Breast epithelium (tissue), 4 donors: ENCODE measurements around the gene ZCCHC14. TPM values are rescaled to one million over a fixed set of nuclear protein-coding genes. Genes with fewer than 3 reads are reported as not detected.

Experiments
- DNase-seq, 2 donors: peaks; one replicate each; pipeline ENCODE4 v3.0.0-alpha.2; 2019; ENCODE audit warnings: low spot score in 2 of 2
- H3K27ac ChIP-seq, 2 donors: fragments of 200-600 bp; sonication (generic) in 1 of 2; one replicate each; pipeline ENCODE4 v1.5.1; 2016 to 2019; ENCODE audit warnings: mild to moderate bottlenecking in 1 of 2
- H3K27me3 ChIP-seq, 2 donors: fragments of 200-600 bp; sonication (generic) in 1 of 2; one replicate each; pipeline versions ENCODE4 v1.5.1 to v1.6.0; 2017 to 2019; ENCODE audit warnings: control low read depth in 1 of 2, mild to moderate bottlenecking in 1 of 2
- H3K36me3 ChIP-seq: fragments of 200-600 bp; one replicate; pipeline ENCODE4 v1.5.1; 2019
- H3K4me1 ChIP-seq, 2 donors: fragments of 200-600 bp; sonication (generic); one replicate each; pipeline ENCODE4 v1.5.1; 2016 to 2019; ENCODE audit warnings: control low read depth in 1 of 2
- H3K4me3 ChIP-seq, 3 donors: fragments of 200-600 bp; sonication (generic); 1 replicate in 2 of 3; 2 replicates in 1 of 3; pipeline ENCODE4 v1.5.1; 2016 to 2019; ENCODE audit warnings: mild to moderate bottlenecking in 3 of 3, moderate library complexity in 2 of 3
- H3K9me3 ChIP-seq, 2 donors: fragments of 200-600 bp; sonication (generic) in 1 of 2; one replicate each; pipeline ENCODE4 v1.5.1; 2016 to 2019; ENCODE audit warnings: control low read depth in 1 of 2
- POLR2A ChIP-seq: fragments of 450-650 bp; IDR thresholded peaks from one replicate; pipeline ENCODE4 v1.6.1; 2016; ENCODE audit warnings: antibody characterized with exemption, mild to moderate bottlenecking, moderate library complexity
- POLR2AphosphoS5 ChIP-seq, 3 donors: sonication (generic); formaldehyde crosslinking; IDR thresholded peaks; one replicate each; pipeline ENCODE4 v1.6.1; 2017; ENCODE audit warnings: antibody characterized with exemption in 3 of 3
- intact Hi-C: fragments of 100-400 bp; cut with DNase I; formaldehyde crosslinking; loops from one replicate; pipeline ENCODE4 v1.15.1; 2023; ENCODE audit warnings: low total_unique reads
- total RNA-seq, 3 donors: library from RNA; depleted of rRNA; stranded (reverse); fragments of >200 nt; gene quantifications; one replicate each; pipeline ENCODE4 v1.1.0, GENCODE V29; 2016
- TF ChIP-seq, protein P1 (sequence below), 3 donors: fragments of 450-650 bp; IDR thresholded peaks; one replicate each; pipeline ENCODE4 v1.5.1; 2016 to 2017; ENCODE audit warnings: antibody characterized with exemption in 3 of 3, mild to moderate bottlenecking in 3 of 3, moderate library complexity in 3 of 3

ZCCHC14 gene
- total RNA-seq, 3 donors from 2014 or later = 15.2 to 21.0 (median 18.7) TPM

DNA sequence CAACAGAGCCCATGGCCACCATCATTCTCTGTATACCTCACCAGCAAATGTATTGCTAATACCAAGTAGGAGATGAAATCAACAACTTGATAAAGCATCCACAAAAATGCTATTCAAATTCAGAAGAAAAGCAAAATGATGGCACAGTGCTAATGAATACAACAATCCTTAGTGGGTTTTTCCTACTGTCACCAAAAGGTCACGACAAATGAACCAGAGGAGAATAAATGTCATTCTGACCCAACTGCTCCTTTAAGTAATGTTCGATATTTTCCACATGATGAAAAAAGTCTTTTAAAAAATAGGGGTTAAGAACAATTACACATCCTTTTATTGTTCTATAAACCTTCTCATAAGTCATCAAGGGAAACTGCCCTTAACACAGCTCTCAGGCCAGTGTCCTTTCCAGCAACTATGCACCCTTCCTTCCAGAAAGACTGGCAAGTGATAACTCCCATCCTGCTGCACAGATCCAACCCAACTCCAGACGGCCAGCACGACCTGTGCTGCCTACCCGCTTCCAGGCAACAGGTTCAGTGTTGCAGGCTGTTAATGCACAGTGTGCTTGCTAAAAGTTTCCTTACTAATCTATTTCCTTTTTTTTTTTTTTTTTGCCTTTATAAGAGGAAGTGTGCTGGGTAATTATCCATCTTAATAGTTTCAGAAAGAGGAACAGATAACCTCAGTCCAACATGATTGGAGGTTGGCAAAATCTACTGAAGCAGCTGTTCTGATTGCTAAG is 124.6 kb downstream of the ZCCHC14 start:
- H3K27me3 ChIP-seq = no peaks in the 10 kb centered on the region
- DNase-seq = no peak
- peaks cover 4 to 6% of the 10 kb centered on the region in 2 donors for H3K4me1 ChIP-seq
- no peaks in the 10 kb centered on the region for H3K9me3 ChIP-seq
- H3K27ac ChIP-seq = no peak overlapping the region
- no peak overlapping the region for H3K4me3 ChIP-seq
- H3K36me3 ChIP-seq = no peaks in the 10 kb centered on the region
- intact Hi-C loops = no loop called here
- TF ChIP-seq, protein P1, sequence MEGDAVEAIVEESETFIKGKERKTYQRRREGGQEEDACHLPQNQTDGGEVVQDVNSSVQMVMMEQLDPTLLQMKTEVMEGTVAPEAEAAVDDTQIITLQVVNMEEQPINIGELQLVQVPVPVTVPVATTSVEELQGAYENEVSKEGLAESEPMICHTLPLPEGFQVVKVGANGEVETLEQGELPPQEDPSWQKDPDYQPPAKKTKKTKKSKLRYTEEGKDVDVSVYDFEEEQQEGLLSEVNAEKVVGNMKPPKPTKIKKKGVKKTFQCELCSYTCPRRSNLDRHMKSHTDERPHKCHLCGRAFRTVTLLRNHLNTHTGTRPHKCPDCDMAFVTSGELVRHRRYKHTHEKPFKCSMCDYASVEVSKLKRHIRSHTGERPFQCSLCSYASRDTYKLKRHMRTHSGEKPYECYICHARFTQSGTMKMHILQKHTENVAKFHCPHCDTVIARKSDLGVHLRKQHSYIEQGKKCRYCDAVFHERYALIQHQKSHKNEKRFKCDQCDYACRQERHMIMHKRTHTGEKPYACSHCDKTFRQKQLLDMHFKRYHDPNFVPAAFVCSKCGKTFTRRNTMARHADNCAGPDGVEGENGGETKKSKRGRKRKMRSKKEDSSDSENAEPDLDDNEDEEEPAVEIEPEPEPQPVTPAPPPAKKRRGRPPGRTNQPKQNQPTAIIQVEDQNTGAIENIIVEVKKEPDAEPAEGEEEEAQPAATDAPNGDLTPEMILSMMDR (IDR thresholded peaks at IDR 0.05) = no peak
- TF ChIP-seq POLR2A = no peak
- TF ChIP-seq POLR2AphosphoS5 (IDR thresholded peaks at IDR 0.05) = no peak

DNA sequence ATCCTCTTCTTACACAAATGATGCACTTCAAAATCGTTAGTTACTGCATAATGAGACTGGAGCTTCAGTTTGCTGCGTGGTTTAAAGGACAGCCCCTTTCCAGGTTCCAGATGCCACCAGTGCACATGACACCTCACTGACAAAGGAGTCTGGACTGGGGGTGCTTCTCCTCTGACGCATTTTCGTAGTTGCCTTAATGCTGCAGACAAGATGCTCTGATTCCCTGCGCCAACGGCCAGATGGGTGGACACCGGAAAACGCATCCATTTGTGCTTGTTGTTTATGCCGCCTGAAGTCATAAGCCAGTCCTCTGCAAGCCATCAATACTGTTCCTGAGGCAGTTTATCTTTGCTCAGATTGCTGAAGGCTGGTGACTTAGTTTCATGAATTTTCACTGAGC is 125.3 kb downstream of the ZCCHC14 start:
- Histone ChIP-seq H3K27me3 (no peaks in the 10 kb centered on the region), H3K27ac (no peak overlapping the region), H3K36me3 (no peaks in the 10 kb centered on the region), H3K4me1 (peaks cover 4 to 6% of the 10 kb centered on the region in 2 donors), H3K9me3 (no peaks in the 10 kb centered on the region), H3K4me3 (no peak overlapping the region)
- no peak for DNase-seq
- intact Hi-C loops = no loop called here
- TF ChIP-seq POLR2A = no peak
- no peak for TF ChIP-seq POLR2AphosphoS5 (IDR thresholded peaks at IDR 0.05)
- TF ChIP-seq, protein P1 (IDR thresholded peaks at IDR 0.05) = no peak

DNA sequence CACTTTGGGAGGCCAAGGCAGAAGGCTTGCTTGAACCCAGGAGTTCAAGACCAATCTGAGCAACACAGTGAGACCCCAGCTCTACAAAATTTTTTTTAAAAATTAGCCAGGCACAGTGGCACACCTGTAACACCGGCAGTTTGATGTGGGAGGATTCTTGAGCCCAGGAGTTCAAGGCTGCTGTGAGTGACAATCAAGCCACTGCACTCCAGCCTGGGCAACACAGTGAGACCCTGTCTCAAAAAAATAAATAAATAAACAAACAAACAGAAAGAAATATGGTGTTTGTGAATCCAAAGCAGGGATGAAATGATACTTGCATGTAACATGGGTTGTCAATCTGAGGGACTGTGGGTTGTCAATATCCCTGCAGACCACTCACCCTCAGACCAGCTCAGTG is 125.9 kb downstream of the ZCCHC14 start:
- no peak for TF ChIP-seq POLR2AphosphoS5 (IDR thresholded peaks at IDR 0.05)
- TF ChIP-seq POLR2A = no peak
- TF ChIP-seq, protein P1 (IDR thresholded peaks at IDR 0.05) = no peak
- Histone ChIP-seq H3K4me3 (no peak overlapping the region), H3K27ac (no peak overlapping the region), H3K4me1 (peaks cover 4 to 6% of the 10 kb centered on the region in 2 donors), H3K9me3 (no peaks in the 10 kb centered on the region), H3K36me3 (no peaks in the 10 kb centered on the region), H3K27me3 (no peaks in the 10 kb centered on the region)
- intact Hi-C loops = no loop called here
- DNase-seq = no peak

DNA sequence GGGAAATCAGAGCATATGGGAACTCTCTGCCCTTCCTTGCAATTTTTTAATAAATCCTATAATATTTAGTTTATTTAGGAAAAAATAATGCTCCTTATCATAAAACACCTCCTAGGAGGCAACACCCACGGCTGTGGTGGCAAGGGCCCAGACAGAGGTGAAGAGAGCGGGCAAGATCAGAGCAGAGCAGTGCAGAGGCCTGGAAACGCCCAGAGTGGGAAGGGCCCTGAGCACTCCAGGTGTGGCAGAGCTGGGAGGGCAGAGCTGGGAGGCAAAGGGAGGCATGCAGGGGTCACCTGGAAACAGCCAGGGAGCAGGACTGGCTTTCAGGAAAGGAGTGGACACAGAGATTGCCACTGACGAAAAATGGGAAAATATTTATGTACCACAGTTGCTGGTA is 126.5 kb downstream of the ZCCHC14 start:
- Histone ChIP-seq H3K36me3 (no peaks in the 10 kb centered on the region), H3K4me1 (peaks cover 4 to 6% of the 10 kb centered on the region in 2 donors), H3K4me3 (no peak overlapping the region), H3K9me3 (no peaks in the 10 kb centered on the region), H3K27me3 (no peaks in the 10 kb centered on the region), H3K27ac (no peak overlapping the region)
- DNase-seq = no peak
- intact Hi-C loops = no loop called here
- TF ChIP-seq POLR2A (no peak), POLR2AphosphoS5 (IDR thresholded peaks at IDR 0.05) (no peak)
- TF ChIP-seq, protein P1 (IDR thresholded peaks at IDR 0.05) = no peak

DNA sequence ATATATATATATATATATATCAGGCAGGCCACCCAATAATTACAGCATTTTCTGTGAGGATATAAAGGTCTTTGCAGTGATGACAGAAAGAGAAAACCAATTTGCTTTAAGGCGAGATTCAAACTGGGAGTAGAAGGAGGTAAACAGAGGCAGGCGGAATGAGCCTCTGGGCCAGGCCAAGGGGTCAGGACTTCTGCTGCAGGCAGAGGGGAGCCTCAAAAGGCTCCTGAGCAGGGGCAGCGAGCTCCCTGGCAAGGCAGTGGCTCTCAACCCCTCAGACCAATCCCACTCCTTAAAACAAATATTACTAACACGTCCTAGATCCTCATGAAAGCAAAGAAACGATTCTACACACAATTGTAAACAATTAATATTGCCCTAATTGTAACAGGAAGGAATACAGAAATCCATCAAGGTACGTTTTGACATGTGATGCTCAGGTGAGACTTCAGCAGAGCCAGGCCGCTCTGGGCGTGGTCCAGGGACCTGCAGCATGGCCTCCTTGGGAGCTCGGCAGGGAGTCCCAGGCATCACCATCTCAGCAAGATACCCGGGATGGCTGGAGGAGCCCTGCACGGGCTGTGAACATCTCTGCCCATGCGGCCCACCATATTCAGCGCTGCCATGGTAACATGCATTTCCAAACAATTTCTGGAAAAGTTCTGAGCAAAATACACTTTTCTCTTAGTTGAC is 127.7 kb downstream of the ZCCHC14 start:
- Histone ChIP-seq H3K27me3 (no peaks in the 10 kb centered on the region), H3K9me3 (no peaks in the 10 kb centered on the region), H3K36me3 (no peaks in the 10 kb centered on the region), H3K4me3 (no peak overlapping the region), H3K27ac (no peak overlapping the region), H3K4me1 (peaks cover 0 to 2% of the 10 kb centered on the region in 2 donors)
- no peak for DNase-seq
- no peak for TF ChIP-seq POLR2AphosphoS5 (IDR thresholded peaks at IDR 0.05)
- no peak for TF ChIP-seq POLR2A
- TF ChIP-seq, protein P1 (IDR thresholded peaks at IDR 0.05) = no peak
- intact Hi-C loops = no loop called here
